GM10248 (cell line): ENCODE measurements around the gene TEAD1.

Experiments used
- CTCF ChIA-PET: fragments of 300-600 bp; sonication (Branson Sonifier 250); formaldehyde crosslinking; extraction: SDS; loops from one replicate; lab custom pipeline; 2021; ENCODE audit warnings: antibody characterized with exemption; lab: Yijun Ruan, JAX
- POLR2A ChIA-PET: fragments of 350-650 bp; sonication (Branson Sonifier 250); formaldehyde crosslinking; extraction: SDS; loops from one replicate; lab custom pipeline; 2020; ENCODE audit warnings: antibody characterized with exemption; lab: Yijun Ruan, JAX
- DNase-seq: peaks from one replicate; pipeline ENCODE4 v3.0.0; 2012; ENCODE audit errors: extremely low spot score
- CTCF ChIP-seq: IDR thresholded peaks from 2 replicates; pipeline ENCODE4 v1.5.1; 2012; ENCODE audit warnings: mild to moderate bottlenecking, low read depth; ENCODE audit errors: extremely low read depth, missing control alignments, control extremely low read depth

The TEAD1 gene

DNA sequence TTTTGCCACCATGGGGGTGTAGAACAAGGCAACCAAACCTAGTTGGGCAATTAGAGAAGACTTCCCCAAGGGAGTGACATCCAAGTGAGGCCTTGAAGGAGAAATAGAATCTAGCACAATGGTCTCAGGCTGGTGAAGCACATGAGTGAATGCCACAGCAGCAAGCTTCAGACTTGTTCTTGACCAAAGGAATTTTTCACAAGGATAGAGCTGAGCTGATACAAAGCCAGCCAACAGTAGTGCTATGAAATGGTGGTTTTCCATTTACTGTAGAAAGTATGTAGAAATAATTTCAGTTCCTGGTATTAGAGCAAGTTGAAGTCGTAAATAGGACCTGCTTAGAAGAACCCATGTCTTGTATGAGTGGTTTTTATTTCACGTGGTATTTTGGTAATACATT, 186.6 kb downstream of the TEAD1 start:
- ChIA-PET POLR2A (no interaction called here), CTCF (interaction anchor here (0.7 kb wide), 1 partner anchor 10 kb away, joined by 3 read pairs; no protein-coding TSS in a partner anchor)
- TF ChIP-seq CTCF: no peak
- no peak for DNase-seq

DNA sequence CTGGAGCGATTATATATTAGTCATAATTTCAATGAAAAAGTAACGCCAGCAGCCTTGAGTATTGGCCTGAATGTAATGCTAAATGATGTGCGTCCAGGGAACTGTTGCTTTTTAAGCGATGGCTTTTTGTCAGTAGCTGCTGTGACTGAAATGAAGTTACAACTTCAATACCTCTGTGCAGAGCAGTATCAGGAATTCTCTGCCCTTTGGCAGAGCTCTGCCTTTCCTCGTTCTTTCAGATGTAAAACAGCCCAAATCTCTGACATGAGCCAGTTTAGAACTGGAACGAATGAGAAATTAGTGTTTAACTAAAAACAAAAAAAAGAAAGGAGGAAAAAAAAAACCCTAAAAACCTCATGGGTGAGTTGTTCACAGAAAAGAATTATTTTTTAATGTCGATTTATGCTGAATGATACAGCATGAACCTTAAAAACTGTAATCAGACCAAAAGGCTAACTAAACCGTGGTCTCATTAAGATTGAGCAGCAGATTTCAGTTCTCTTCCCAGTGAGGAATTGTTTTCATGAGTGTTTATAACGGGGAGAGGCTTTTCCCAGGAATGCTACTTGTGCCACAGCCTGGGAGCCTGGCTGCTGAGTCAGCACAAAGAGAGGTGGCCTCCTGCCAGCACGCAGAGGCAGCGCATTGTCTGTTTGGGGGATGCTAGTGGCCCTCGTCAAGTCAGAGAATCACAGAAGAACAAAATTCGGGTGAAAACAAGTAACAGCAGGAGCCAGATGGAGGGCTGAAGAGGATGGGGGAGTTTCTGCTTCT, 188.7 kb downstream of the TEAD1 start:
- ChIA-PET POLR2A (no interaction called here), CTCF (no interaction called here)
- no peak for DNase-seq
- TF ChIP-seq CTCF: no peak

DNA sequence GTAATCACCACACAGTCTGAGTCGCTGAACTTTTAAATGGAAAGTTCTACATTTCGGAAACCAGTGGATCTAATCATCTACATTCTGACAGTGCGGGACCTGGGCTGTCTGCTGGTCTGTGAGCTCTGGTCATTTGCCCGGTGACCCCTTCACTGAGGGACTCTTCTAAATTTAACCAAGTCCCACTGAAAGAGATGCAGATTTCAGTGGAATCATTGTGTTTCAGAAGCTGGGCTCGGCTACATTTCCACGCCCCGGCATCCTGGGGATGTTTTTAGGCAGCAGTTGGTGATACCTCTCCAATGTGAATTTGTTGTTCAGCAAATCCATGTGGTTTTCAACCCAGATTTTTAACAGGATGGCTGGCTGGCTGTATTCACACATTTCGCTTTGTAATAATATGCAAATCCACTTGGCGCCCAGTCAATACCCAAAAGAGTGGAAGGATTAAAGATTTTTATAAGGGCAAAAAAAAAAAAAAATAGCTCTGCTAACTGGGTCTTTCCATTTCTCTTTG, 189.4 kb downstream of the TEAD1 start:
- ChIA-PET CTCF (no interaction called here), POLR2A (no interaction called here)
- no peak for TF ChIP-seq CTCF
- no peak for DNase-seq

DNA sequence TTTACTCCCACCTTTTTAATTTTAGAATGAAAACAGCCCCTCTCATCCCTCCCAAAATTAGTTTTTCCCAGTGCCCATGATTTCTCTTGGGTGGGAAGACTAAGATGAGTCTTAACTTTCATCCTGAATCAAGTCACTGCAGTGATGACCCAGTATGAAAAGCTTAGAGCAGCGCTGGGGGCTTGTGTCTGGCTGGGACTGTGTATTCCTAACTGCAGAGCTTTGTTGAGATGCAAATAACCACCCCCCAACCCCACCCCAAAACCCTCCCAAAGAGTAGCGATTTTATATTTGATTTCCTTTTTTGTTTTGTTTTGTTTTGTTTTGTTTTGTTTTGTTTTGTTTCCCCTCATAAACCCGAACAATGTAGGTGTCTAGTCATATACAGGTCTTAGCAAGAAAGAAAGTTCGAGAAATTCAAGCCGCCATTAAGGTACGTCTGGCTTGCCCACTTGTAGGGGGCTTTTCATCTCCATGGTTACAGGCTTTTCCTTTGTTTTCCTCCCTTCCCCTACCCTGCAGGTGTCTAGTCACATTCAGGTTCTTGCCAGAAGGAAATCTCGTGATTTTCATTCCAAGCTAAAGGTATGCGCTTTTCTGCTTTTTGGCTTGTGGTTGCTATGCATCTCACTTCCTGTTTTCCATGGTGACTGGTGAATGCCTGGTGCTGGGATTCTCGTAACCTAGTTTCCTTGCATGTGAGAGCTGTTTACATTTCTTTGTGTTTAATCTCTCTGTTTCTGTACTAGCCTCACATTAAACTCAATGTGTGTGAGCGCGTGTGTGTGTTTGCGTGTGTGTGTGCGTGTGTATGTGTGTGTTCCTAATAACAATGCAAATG, 190.3 kb downstream of the TEAD1 start:
- DNase-seq: no peak
- no peak for TF ChIP-seq CTCF
- CTCF ChIA-PET: interaction anchor here (1.9 kb wide), 1 partner anchor 24 kb away, joined by 6 read pairs; no protein-coding TSS in a partner anchor
- POLR2A ChIA-PET: no interaction called here

- ChIA-PET CTCF (interaction anchor here (1.9 kb wide), 1 partner anchor 23 kb away, joined by 6 read pairs; no protein-coding TSS in a partner anchor), POLR2A (no interaction called here)
- TF ChIP-seq CTCF: no peak
- no peak for DNase-seq
These were observed 191.8 kb downstream of the TEAD1 start for GRCh38 chr11:12865863-12866595.

GRCh38 chr11:12867531-12867930, 193.3 kb downstream of the TEAD1 start:
- ChIA-PET CTCF (interaction anchor here (0.9 to 1.5 kb wide), 3 partner anchors 9 to 456 kb away, joined by 3 to 4 read pairs (median 3); no protein-coding TSS in a partner anchor), POLR2A (no interaction called here)
- TF ChIP-seq CTCF: no peak
- DNase-seq: no peak
